ENCODE results near the gene NDUFA12.

DNA sequence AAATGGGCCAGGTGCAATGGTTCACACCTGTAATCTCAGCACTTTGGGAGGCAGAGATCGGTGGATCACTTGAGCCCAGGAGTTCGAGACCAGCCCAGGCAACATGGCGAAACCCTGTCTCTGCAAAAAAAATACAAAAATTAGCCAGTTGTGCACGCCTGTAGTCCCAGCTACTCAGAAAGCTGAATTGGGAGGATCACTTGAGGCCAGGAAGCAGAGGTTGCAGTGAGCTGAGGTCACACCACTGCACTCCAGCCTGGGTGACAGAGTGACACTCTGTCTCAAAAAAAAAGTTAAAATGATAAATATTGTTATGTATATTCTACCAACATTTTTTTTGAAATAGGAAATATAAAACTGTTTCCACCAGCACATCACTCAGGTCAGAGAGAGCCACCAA is 64.9 kb downstream of the NDUFA12 start:
- TF ChIP-seq POLR2A (IDR thresholded peaks at IDR 0.05; ENCODE audit: low read length) (no peak), GATA1 (IDR thresholded peaks at IDR 0.05; ENCODE audit: low read depth, low read length) (no peak)
